HepG2 (cell line): ENCODE results near the gene RAP1A. TPM values are rescaled to one million over a fixed set of nuclear protein-coding genes. Genes with fewer than 3 reads are reported as not detected.

Experiments
- ATAC-seq: fragments of 200-7000 bp; cut with Tn5 transposase; 3 replicates; pipeline ENCODE4 v1.9.1; 2020; ENCODE audit warnings: mild to moderate bottlenecking, moderate library complexity
- BruUV-seq: library from RNA; stranded (reverse); fragments of 400-500 nt; replicated peaks from 2 replicates; lab custom pipeline; 2021; lab: Mats Ljungman, UMichigan
- CTCF ChIA-PET: fragments of 300-600 bp; formaldehyde crosslinking; extraction: SDS; loops from one replicate; lab custom pipeline; 2021; ENCODE audit warnings: low total read pairs, inconsistent platforms, low intra/inter-chr PET ratio; lab: Yijun Ruan, JAX
- POLR2A ChIA-PET: fragments of 350-600 bp; sonication (Branson Sonifier 250); formaldehyde crosslinking; loops from one replicate; lab custom pipeline; 2020; ENCODE audit warnings: antibody characterized with exemption, inconsistent platforms; lab: Yijun Ruan, JAX
- DNase-seq: peaks from one replicate; pipeline ENCODE4 v3.0.0-alpha.2; 2015; ENCODE audit warnings: low spot score
- FAIRE-seq: peaks from 3 replicates; lab custom pipeline; 2011; peaks lifted over from hg19 to GRCh38; lab: Jason Lieb, UNC
- H2AFZ ChIP-seq: one replicate; pipeline ENCODE4 v1.6.1; 2011; ENCODE audit warnings: low read length, inconsistent platforms
- H3K27ac ChIP-seq: fragments of 300-600 bp; 3 replicates; pipeline ENCODE4 v1.8.0; 2011; ENCODE audit warnings: mixed run types, mild to moderate bottlenecking, mixed read lengths, low read length, inconsistent platforms; ENCODE audit not compliant: insufficient read depth; ENCODE audit errors: extremely low read length
- H3K27me3 ChIP-seq, 2 experiments: fragments of 200-600 bp in 1 of 2; 2 replicates in 1 of 2; 3 replicates in 1 of 2; pipeline versions ENCODE4 v1.6.0 to v1.8.0; 2011; ENCODE audit warnings: low read length in 2 of 2, mild to moderate bottlenecking in 2 of 2, moderate library complexity in 2 of 2, inconsistent platforms in 1 of 2; ENCODE audit not compliant: insufficient read depth in 2 of 2, control insufficient read depth in 1 of 2
- H3K36me3 ChIP-seq, 2 experiments: fragments of 200-600 bp in 1 of 2; replicated peaks in 1 of 2; 2 replicates in 1 of 2; 3 replicates in 1 of 2; pipeline versions ENCODE4 v1.5.1 to v1.8.0; 2011; ENCODE audit warnings: low read length in 2 of 2, inconsistent platforms in 1 of 2; ENCODE audit not compliant: insufficient read depth in 2 of 2, control insufficient read depth in 1 of 2
- H3K4me1 ChIP-seq: 2 replicates; pipeline ENCODE4 v1.5.1; 2012; ENCODE audit warnings: low read length, inconsistent platforms; ENCODE audit not compliant: insufficient read depth
- H3K4me2 ChIP-seq: 2 replicates; pipeline ENCODE4 v1.6.0; 2011; ENCODE audit warnings: low read depth, low read length, inconsistent platforms
- H3K4me3 ChIP-seq, 3 experiments: fragments of 200-600 bp in 1 of 3; sonication (generic), shearing (Covaris generic) in 1 of 3; replicated peaks in 1 of 3; 2 replicates each; pipeline ENCODE4 v1.5.1; 2011 to 2016; ENCODE audit warnings: low read length in 3 of 3, inconsistent platforms in 2 of 3, low read depth in 2 of 3, mild to moderate bottlenecking in 2 of 3, control low read depth in 1 of 3, mixed read lengths in 1 of 3; ENCODE audit not compliant: insufficient read depth in 1 of 3
- H3K79me2 ChIP-seq: one replicate; pipeline ENCODE4 v1.6.1; 2011; ENCODE audit warnings: low read length, inconsistent platforms; ENCODE audit not compliant: insufficient read depth
- H3K9ac ChIP-seq: 2 replicates; pipeline ENCODE4 v1.6.0; 2011; ENCODE audit warnings: mild to moderate bottlenecking, low read depth, low read length, inconsistent platforms; ENCODE audit not compliant: insufficient read depth
- H3K9me3 ChIP-seq: 2 replicates; pipeline ENCODE4 v1.5.1; 2012; ENCODE audit warnings: mild to moderate bottlenecking, low read length
- H4K20me1 ChIP-seq: 2 replicates; pipeline ENCODE4 v1.6.0; 2011; ENCODE audit warnings: inconsistent platforms, mild to moderate bottlenecking, low read length, moderate library complexity; ENCODE audit not compliant: insufficient read depth
- BCL6 ChIP-seq: IDR thresholded peaks from 2 replicates; pipeline ENCODE4 v1.6.1; 2016; ENCODE audit warnings: missing genetic modification reagents, missing compliant biosample characterization
- BORCS8-MEF2B ChIP-seq: sonication (generic); formaldehyde crosslinking; IDR thresholded peaks from 2 replicates; pipeline ENCODE4 v1.8.0; 2022; ENCODE audit warnings: mild to moderate bottlenecking, missing genetic modification reagents
- MLLT10 ChIP-seq: sonication (generic); formaldehyde crosslinking; IDR thresholded peaks from 2 replicates; pipeline ENCODE4 v1.4.0; 2020; ENCODE audit warnings: missing genetic modification reagents
- NCOA1 ChIP-seq: sonication (generic); formaldehyde crosslinking; IDR thresholded peaks from 2 replicates; pipeline ENCODE4 v1.9.0; 2021; ENCODE audit warnings: missing genetic modification reagents
- PHF8 ChIP-seq: sonication (generic); formaldehyde crosslinking; IDR thresholded peaks from 2 replicates; pipeline ENCODE4 v1.5.0; 2020; ENCODE audit warnings: missing genetic modification reagents
- RFXANK ChIP-seq: IDR thresholded peaks from 2 replicates; pipeline ENCODE4 v1.6.1; 2016
- SRF ChIP-seq: IDR thresholded peaks from 2 replicates; pipeline ENCODE4 v1.6.1; 2011; ENCODE audit warnings: mild to moderate bottlenecking, low read depth, low read length, moderate library complexity
- TAF15 ChIP-seq: fragments of 200-400 bp; formaldehyde crosslinking; IDR thresholded peaks from one replicate; pipeline ENCODE4 v1.6.1; 2018; ENCODE audit warnings: mild to moderate bottlenecking, low read depth, low read length; ENCODE audit not compliant: poor library complexity, severe bottlenecking
- XRCC5 ChIP-seq: fragments of 200-400 bp; formaldehyde crosslinking; optimal IDR thresholded peaks from 2 replicates; pipeline ENCODE3; 2017; ENCODE audit warnings: mild to moderate bottlenecking, low read length
- ZBTB1 ChIP-seq: sonication (generic); formaldehyde crosslinking; IDR thresholded peaks from 2 replicates; pipeline ENCODE4 v1.4.0; 2020; ENCODE audit warnings: missing genetic modification reagents, borderline replicate concordance
- ZBTB20 ChIP-seq: sonication (generic); formaldehyde crosslinking; IDR thresholded peaks from 2 replicates; pipeline ENCODE4 v1.8.1; 2023; ENCODE audit warnings: missing genetic modification reagents, low read depth, mild to moderate bottlenecking, borderline replicate concordance
- ZFP62 ChIP-seq: sonication (generic); formaldehyde crosslinking; IDR thresholded peaks from 2 replicates; pipeline ENCODE4 v1.4.0; 2020; ENCODE audit warnings: missing genetic modification reagents
- ZNF12 ChIP-seq: sonication (generic); formaldehyde crosslinking; IDR thresholded peaks from 2 replicates; pipeline ENCODE4 v1.5.0; 2020; ENCODE audit warnings: missing genetic modification reagents
- ZNF24 ChIP-seq: fragments of 450-650 bp; IDR thresholded peaks from 2 replicates; pipeline ENCODE4 v1.6.1; 2017; ENCODE audit warnings: antibody characterized with exemption, mild to moderate bottlenecking
- ZNF564 ChIP-seq: sonication (generic); formaldehyde crosslinking; IDR thresholded peaks from 2 replicates; pipeline ENCODE4 v1.8.1; 2023; ENCODE audit warnings: mild to moderate bottlenecking, missing genetic modification reagents
- WGBS: methylation state at CpG from one replicate; pipeline ENCODE4 v1.1.6; 2017; ENCODE audit warnings: low lambda C conversion rate; 5-methylcytosine and 5-hydroxymethylcytosine counted together
- in situ Hi-C: cut with HindIII; loops from 2 replicates; pipeline ENCODE4 v1.10.0; 2017; ENCODE audit warnings: low pct_unique_long_range_greater_than_20kb; ENCODE audit not compliant: extremely low pct_ligation_motif_present
- intact Hi-C: fragments of 100-400 bp; cut with micrococcal nuclease; formaldehyde crosslinking; loops from one replicate; pipeline ENCODE4 v1.10.0; 2022; ENCODE audit not compliant: unreplicated experiment
- polyA plus RNA-seq, 8 experiments: library from polyadenylated mRNA; depleted of rRNA in 3 of 8; stranded (reverse) in 7 of 8; unstranded in 1 of 8; fragments of >200 nt; fragmentation: Illumina TruSeq in 4 of 8; extraction: Trizol in 4 of 8; gene quantifications; 2 replicates each; pipeline versions ENCODE4 v1.2.1 to v1.2.3, GENCODE V29; 2011 to 2016; ENCODE audit warnings: low read depth in 4 of 8, missing spikeins in 1 of 8, mixed read lengths in 1 of 8; ENCODE audit not compliant: insufficient read depth in 1 of 8
- total RNA-seq, 5 experiments: library from RNA; depleted of rRNA; stranded (reverse); fragments of >200 nt; fragmentation: Illumina TruSeq; extraction: Trizol; gene quantifications; 2 replicates each; pipeline ENCODE4 v1.2.3, GENCODE V29; 2016; ENCODE audit warnings: low read depth in 1 of 5
- TF ChIP-seq, protein P1 (sequence below): sonication (generic); formaldehyde crosslinking; IDR thresholded peaks from 2 replicates; pipeline ENCODE4 v1.4.0; 2020; ENCODE audit warnings: missing genetic modification reagents
- TF ChIP-seq, protein P2 (sequence below): sonication (generic); formaldehyde crosslinking; IDR thresholded peaks from 2 replicates; pipeline ENCODE4 v1.8.0; 2023; ENCODE audit warnings: mild to moderate bottlenecking, missing genetic modification reagents
- TF ChIP-seq, protein P3 (sequence below): IDR thresholded peaks from 2 replicates; pipeline ENCODE4 v1.6.1; 2016; ENCODE audit warnings: low read depth, borderline replicate concordance
- TF ChIP-seq, protein P4 (sequence below): fragments of 450-650 bp; IDR thresholded peaks from 2 replicates; pipeline ENCODE4 v1.6.1; 2017

RAP1A gene
- total and polyA plus RNA-seq, 2 of the 13 experiments (the other 11 are each of a cell fraction or from before 2014, with no cell fraction given), result 19.0 to 20.7 TPM

DNA sequence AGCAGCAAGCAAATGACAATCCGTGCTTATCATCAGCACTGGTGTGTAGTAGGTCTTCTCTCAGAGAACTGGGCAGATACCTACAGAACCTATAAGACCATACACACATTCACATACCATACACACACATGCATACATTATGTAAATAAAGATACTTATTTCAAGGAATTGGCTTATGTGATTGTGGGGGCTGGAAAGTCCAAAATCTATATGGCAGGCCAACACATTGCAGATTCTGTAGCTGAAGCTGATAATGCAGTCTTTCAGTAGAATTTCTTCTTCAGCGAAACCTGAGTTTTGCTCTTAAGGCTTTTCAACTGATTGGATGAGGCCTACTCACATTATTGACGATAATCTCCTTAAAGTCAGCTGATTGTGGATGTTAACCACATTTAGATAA, 24.1 kb downstream of the RAP1A start:
- FAIRE-seq, result no peak
- no TSS peak for BruUV-seq
- Histone ChIP-seq H3K9ac (no peak overlapping the region), H3K4me2 (no peak overlapping the region), H3K9me3 (no peaks in the 10 kb centered on the region), H3K79me2 (peaks cover 47% of the 10 kb centered on the region), H3K4me3 (no peak overlapping the region), H3K4me1 (peaks cover 24% of the 10 kb centered on the region), H3K36me3 (no peaks in the 10 kb centered on the region), H4K20me1 (no peaks in the 10 kb centered on the region; the same call in 1 of the 2 replicates), H3K27ac (no peak overlapping the region), H3K27me3 (no peaks in the 10 kb centered on the region), H2AFZ (no peak overlapping the region)
- ATAC-seq, result no peak
- intact Hi-C loops, result no loop called here
- in situ Hi-C loops, result no loop called here
- WGBS, result 95% methylated on average over 3 of the region's 3 CpGs
- TF ChIP-seq ZBTB20 (no peak), ZNF564 (CRISPR knock-in tag) (peak; percentile 93)
- ChIA-PET POLR2A (no interaction called here), CTCF (no interaction called here)
- DNase-seq, result no peak

- BruUV-seq, result no TSS peak
- H3K27me3 ChIP-seq, result no peaks in the 10 kb centered on the region
- ChIA-PET CTCF (no interaction called here), POLR2A (no interaction called here)
- no peak for ATAC-seq
- DNase-seq, result no peak
- no peak overlapping the region for H3K9ac ChIP-seq
- H3K4me1 ChIP-seq, result peaks cover 16% of the 10 kb centered on the region
- intact Hi-C loops (no loop called here), in situ Hi-C loops (no loop called here)
- no peaks in the 10 kb centered on the region for H3K36me3 ChIP-seq
- no peaks in the 10 kb centered on the region for H3K9me3 ChIP-seq
- 94% methylated on average over 1 of the region's 1 CpG for WGBS
- no peak overlapping the region for H3K4me2 ChIP-seq
- FAIRE-seq, result no peak
- H3K4me3 ChIP-seq, result no peak overlapping the region
- H2AFZ ChIP-seq, result no peak overlapping the region
- no peaks in the 10 kb centered on the region; the same call in 1 of the 2 replicates for H4K20me1 ChIP-seq
- H3K79me2 ChIP-seq, result peaks cover 46% of the 10 kb centered on the region
- no peak overlapping the region for H3K27ac ChIP-seq
- TF ChIP-seq PHF8 (CRISPR knock-in tag) (no peak), ZBTB1 (CRISPR knock-in tag) (no peak), BORCS8-MEF2B (CRISPR knock-in tag) (no peak), TAF15 (no peak), ZBTB20 (no peak), RFXANK (no peak), ZNF12 (CRISPR knock-in tag) (no peak), NCOA1 (CRISPR knock-in tag) (no peak), MLLT10 (CRISPR knock-in tag) (no peak), SRF (no peak), XRCC5 (no peak), BCL6 (CRISPR knock-in tag) (no peak), ZFP62 (CRISPR knock-in tag) (no peak), ZNF24 (no peak)
- TF ChIP-seq, protein P1, sequence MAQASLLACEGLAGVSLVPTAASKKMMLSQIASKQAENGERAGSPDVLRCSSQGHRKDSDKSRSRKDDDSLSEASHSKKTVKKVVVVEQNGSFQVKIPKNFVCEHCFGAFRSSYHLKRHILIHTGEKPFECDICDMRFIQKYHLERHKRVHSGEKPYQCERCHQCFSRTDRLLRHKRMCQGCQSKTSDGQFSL (CRISPR knock-in tag), result no peak
- TF ChIP-seq, protein P2, sequence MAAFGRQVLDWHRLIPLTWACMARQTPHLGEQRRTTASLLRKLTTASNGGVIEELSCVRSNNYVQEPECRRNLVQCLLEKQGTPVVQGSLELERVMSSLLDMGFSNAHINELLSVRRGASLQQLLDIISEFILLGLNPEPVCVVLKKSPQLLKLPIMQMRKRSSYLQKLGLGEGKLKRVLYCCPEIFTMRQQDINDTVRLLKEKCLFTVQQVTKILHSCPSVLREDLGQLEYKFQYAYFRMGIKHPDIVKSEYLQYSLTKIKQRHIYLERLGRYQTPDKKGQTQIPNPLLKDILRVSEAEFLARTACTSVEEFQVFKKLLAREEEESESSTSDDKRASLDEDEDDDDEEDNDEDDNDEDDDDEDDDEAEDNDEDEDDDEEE (CRISPR knock-in tag), result no peak
- TF ChIP-seq, protein P3, sequence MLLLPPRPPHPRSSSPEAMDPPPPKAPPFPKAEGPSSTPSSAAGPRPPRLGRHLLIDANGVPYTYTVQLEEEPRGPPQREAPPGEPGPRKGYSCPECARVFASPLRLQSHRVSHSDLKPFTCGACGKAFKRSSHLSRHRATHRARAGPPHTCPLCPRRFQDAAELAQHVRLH (CRISPR knock-in tag), result no peak
- TF ChIP-seq, protein P4, sequence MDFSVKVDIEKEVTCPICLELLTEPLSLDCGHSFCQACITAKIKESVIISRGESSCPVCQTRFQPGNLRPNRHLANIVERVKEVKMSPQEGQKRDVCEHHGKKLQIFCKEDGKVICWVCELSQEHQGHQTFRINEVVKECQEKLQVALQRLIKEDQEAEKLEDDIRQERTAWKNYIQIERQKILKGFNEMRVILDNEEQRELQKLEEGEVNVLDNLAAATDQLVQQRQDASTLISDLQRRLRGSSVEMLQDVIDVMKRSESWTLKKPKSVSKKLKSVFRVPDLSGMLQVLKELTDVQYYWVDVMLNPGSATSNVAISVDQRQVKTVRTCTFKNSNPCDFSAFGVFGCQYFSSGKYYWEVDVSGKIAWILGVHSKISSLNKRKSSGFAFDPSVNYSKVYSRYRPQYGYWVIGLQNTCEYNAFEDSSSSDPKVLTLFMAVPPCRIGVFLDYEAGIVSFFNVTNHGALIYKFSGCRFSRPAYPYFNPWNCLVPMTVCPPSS, result no peak
Observed at GRCh38 chr1:111644506-111644905, 24.9 kb downstream of the RAP1A start.
